CD4-positive, alpha-beta T cell (primary cell): ENCODE measurements around the gene TMEM98. TPM values are rescaled to one million over a fixed set of nuclear protein-coding genes. Genes with fewer than 3 reads are reported as not detected.
"Not testable (repeated sequence)": the region's sequence is repeated elsewhere in the genome, so short reads cannot be mapped to it uniquely, and the experiment has no call there.

Experiments used
- ATAC-seq: fragments of 200-7000 bp; cut with Tn5 transposase; one replicate; pipeline ENCODE4 v1.10.0; 2022; ENCODE audit warnings: mild to moderate bottlenecking; ENCODE audit not compliant: poor library complexity
- CTCF ChIA-PET: fragments of 350-600 bp; sonication (Branson Sonifier 250); formaldehyde crosslinking; loops from one replicate; lab custom pipeline; 2021; ENCODE audit warnings: antibody characterized with exemption, inconsistent platforms; lab: Charles Lee
- POLR2A ChIA-PET: fragments of 350-600 bp; sonication (Branson Sonifier 250); formaldehyde crosslinking; loops from one replicate; lab custom pipeline; 2021; ENCODE audit warnings: antibody characterized with exemption, inconsistent platforms; lab: Charles Lee
- DNase-seq, 14 experiments: peaks; one replicate each; pipeline ENCODE4 v3.0.0-alpha.2; 2013 to 2020; ENCODE audit warnings: mixed read lengths in 2 of 14
- H3K27ac ChIP-seq, 2 donors: one replicate each; pipeline versions ENCODE4 v1.5.1 to v1.7.0; 2013; ENCODE audit warnings: low read length in 2 of 2, low read depth in 1 of 2, mild to moderate bottlenecking in 1 of 2
- H3K27me3 ChIP-seq, 2 experiments: 1 replicate in 1 of 2; 2 replicates in 1 of 2; pipeline versions ENCODE4 v1.6.1 to v1.7.0; 2013; ENCODE audit warnings: low read length in 2 of 2, control low read depth in 1 of 2, mild to moderate bottlenecking in 1 of 2, moderate library complexity in 1 of 2; ENCODE audit not compliant: insufficient read depth in 2 of 2, control insufficient read depth in 1 of 2
- H3K36me3 ChIP-seq: one replicate; pipeline ENCODE4 v1.6.1; 2013; ENCODE audit warnings: low read length, control low read depth; ENCODE audit not compliant: insufficient read depth
- H3K4me1 ChIP-seq: one replicate; pipeline ENCODE4 v1.6.1; 2013; ENCODE audit warnings: low read length, control low read depth; ENCODE audit not compliant: insufficient read depth
- H3K4me3 ChIP-seq: one replicate; pipeline ENCODE4 v1.5.1; 2013; ENCODE audit warnings: mild to moderate bottlenecking, low read length, moderate library complexity
- H3K9me3 ChIP-seq, 2 experiments: 1 replicate in 1 of 2; 2 replicates in 1 of 2; pipeline versions ENCODE4 v1.6.1 to v1.7.0; 2013; ENCODE audit warnings: low read length in 2 of 2, mild to moderate bottlenecking in 2 of 2, control low read depth in 1 of 2, moderate library complexity in 1 of 2; ENCODE audit not compliant: control insufficient read depth in 1 of 2, insufficient read depth in 1 of 2
- H3K27ac Mint-ChIP-seq: one replicate; pipeline ENCODE4 v1.8.0; 2020; ENCODE audit warnings: mixed read lengths
- H3K27me3 Mint-ChIP-seq: one replicate; pipeline ENCODE4 v1.8.0; 2021; ENCODE audit warnings: mixed read lengths
- H3K36me3 Mint-ChIP-seq: one replicate; pipeline ENCODE4 v1.8.0; 2021; ENCODE audit warnings: low read depth, mixed read lengths
- H3K4me1 Mint-ChIP-seq: one replicate; pipeline ENCODE4 v1.8.0; 2021; ENCODE audit warnings: low read depth, mixed read lengths
- H3K4me3 Mint-ChIP-seq: one replicate; pipeline ENCODE4 v1.8.0; 2020; ENCODE audit warnings: mild to moderate bottlenecking, mixed read lengths
- H3K9me3 Mint-ChIP-seq: one replicate; pipeline ENCODE4 v1.8.0; 2020; ENCODE audit warnings: mixed read lengths
- CTCF ChIP-seq: fragments of 200-600 bp; IDR thresholded peaks from one replicate; pipeline ENCODE4 v1.8.0; 2022; ENCODE audit warnings: antibody characterized with exemption, mild to moderate bottlenecking
- intact Hi-C, 2 experiments: fragments of 100-400 bp; cut with DNase I in 1 of 2; cut with micrococcal nuclease in 1 of 2; formaldehyde crosslinking; loops; one replicate each; pipeline versions ENCODE4 v1.15.1 to v1.9.0; 2023 to 2025; cut with DNase I, micrococcal nuclease
- total RNA-seq, 174 experiments: library from RNA in 2 of 174; stranded (reverse) in 2 of 174; gene quantifications; one replicate each; pipeline ENCODE4 v1.2.3 and lab custom pipeline; 2021 to 2026

Gene TMEM98
- total RNA-seq, 2 experiments from 2014 or later = not detected

GRCh38 chr17:32926183-32926582, 1.8 kb upstream of the TMEM98 start:
- Mint-ChIP-seq H3K4me1 (no peaks in the 10 kb centered on the region), H3K27me3 (peaks cover 36% of the 10 kb centered on the region), H3K4me3 (no peak overlapping the region), H3K9me3 (no peaks in the 10 kb centered on the region), H3K36me3 (no peaks in the 10 kb centered on the region), H3K27ac (no peak overlapping the region)
- ChIA-PET CTCF (no interaction called here), POLR2A (no interaction called here)
- intact Hi-C loops = no loop called here
- no peak overlapping the region for H3K4me3 ChIP-seq
- no peak overlapping the region for H3K27ac ChIP-seq
- peaks cover 37 to 39% of the 10 kb centered on the region in 2 experiments for H3K27me3 ChIP-seq
- no peaks in the 10 kb centered on the region for H3K9me3 ChIP-seq
- no peak for TF ChIP-seq CTCF
- no peaks in the 10 kb centered on the region for H3K36me3 ChIP-seq
- DNase-seq (no peak), ATAC-seq (no peak)
- H3K4me1 ChIP-seq = peaks cover 6% of the 10 kb centered on the region

- ATAC-seq, H3K9me3 ChIP-seq, DNase-seq, CTCF ChIA-PET, POLR2A ChIA-PET, H3K4me3 ChIP-seq, H3K27ac ChIP-seq, H3K4me3 Mint-ChIP-seq, H3K27ac Mint-ChIP-seq, intact Hi-C loops, H3K4me1 ChIP-seq, H3K36me3 Mint-ChIP-seq, H3K4me1 Mint-ChIP-seq, H3K9me3 Mint-ChIP-seq, H3K36me3 ChIP-seq: not testable (repeated sequence)
- peaks cover 39 to 40% of the 10 kb centered on the region in 2 experiments for H3K27me3 ChIP-seq
- H3K27me3 Mint-ChIP-seq = peaks cover 36% of the 10 kb centered on the region
Measured at GRCh38 chr17:32926789-32927188, 1.2 kb upstream of the TMEM98 start.

GRCh38 chr17:32927201-32927723, 691 bp upstream of the TMEM98 start:
- Histone ChIP-seq H3K27me3 (peaks cover 39 to 40% of the 10 kb centered on the region in 2 experiments), H3K36me3 (no peaks in the 10 kb centered on the region), H3K27ac (no peak overlapping the region), H3K9me3 (no peaks in the 10 kb centered on the region), H3K4me3 (no peak overlapping the region), H3K4me1 (peaks cover 6% of the 10 kb centered on the region)
- DNase-seq = no peak
- H3K36me3 Mint-ChIP-seq = no peaks in the 10 kb centered on the region
- H3K27ac Mint-ChIP-seq = no peak overlapping the region
- intact Hi-C loops = no loop called here
- no peaks in the 10 kb centered on the region for H3K4me1 Mint-ChIP-seq
- peak overlapping the region; percentile 61 for H3K4me3 Mint-ChIP-seq
- ChIA-PET CTCF (no interaction called here), POLR2A (no interaction called here)
- ATAC-seq = no peak
- H3K27me3 Mint-ChIP-seq = peaks cover 37% of the 10 kb centered on the region
- no peaks in the 10 kb centered on the region for H3K9me3 Mint-ChIP-seq
- TF ChIP-seq CTCF = no peak
